ENCODE measurements around the gene ZNF385C.

DNA sequence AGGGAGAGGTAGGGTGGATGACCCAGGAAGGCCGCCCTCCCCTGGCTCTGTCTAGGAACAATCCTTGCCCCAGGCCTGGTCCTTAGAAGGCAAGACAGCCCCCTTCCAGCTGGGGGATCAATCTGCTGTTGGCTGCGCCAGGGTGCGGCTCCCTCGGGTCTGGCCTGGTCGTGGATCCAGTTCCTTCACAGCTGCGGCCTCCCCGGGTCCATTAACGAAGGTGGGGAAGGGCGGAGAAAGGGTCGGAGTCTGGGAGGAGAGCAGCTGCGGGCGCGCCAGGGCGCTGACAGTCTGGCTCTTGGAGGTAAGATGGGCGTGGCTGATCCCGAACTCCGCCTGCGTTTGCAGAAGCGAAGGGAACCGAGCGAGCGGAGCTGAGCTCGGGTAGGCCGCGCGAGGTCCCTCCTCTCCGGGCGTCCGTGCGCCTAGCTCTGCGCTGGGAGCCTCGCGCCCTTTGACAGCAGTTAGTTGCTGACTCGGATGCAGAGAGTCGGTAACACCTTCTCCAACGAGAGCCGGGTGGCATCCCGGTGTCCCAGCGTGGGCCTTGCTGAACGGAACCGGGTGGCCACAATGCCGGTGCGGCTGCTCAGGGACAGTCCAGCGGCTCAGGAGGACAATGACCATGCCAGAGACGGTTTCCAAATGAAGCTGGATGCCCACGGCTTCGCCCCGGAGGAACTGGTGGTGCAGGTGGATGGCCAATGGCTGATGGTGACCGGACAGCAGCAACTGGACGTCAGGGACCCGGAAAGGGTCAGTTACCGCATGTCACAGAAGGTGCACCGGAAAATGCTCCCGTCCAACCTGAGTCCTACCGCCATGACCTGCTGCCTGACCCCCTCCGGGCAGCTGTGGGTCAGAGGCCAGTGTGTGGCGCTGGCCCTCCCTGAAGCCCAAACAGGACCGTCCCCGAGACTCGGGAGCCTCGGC lies 24.4 kb upstream of the ZNF385C start, which contains the start of gene HSPB9:
- no peak for TF ChIP-seq POLR2A (IDR thresholded peaks at IDR 0.05)
- TF ChIP-seq, protein P1, sequence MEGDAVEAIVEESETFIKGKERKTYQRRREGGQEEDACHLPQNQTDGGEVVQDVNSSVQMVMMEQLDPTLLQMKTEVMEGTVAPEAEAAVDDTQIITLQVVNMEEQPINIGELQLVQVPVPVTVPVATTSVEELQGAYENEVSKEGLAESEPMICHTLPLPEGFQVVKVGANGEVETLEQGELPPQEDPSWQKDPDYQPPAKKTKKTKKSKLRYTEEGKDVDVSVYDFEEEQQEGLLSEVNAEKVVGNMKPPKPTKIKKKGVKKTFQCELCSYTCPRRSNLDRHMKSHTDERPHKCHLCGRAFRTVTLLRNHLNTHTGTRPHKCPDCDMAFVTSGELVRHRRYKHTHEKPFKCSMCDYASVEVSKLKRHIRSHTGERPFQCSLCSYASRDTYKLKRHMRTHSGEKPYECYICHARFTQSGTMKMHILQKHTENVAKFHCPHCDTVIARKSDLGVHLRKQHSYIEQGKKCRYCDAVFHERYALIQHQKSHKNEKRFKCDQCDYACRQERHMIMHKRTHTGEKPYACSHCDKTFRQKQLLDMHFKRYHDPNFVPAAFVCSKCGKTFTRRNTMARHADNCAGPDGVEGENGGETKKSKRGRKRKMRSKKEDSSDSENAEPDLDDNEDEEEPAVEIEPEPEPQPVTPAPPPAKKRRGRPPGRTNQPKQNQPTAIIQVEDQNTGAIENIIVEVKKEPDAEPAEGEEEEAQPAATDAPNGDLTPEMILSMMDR (IDR thresholded peaks at IDR 0.05): no peak
